GM10266 (cell line): Measurements from ENCODE around the gene RNF220.

Source experiments
- DNase-seq: peaks from one replicate; pipeline ENCODE4 v3.0.0; 2012; ENCODE audit errors: extremely low spot score
- TF ChIP-seq, protein P1 (sequence below): IDR thresholded peaks from 2 replicates; pipeline ENCODE4 v1.5.1; 2012; ENCODE audit warnings: mild to moderate bottlenecking, low read depth; ENCODE audit not compliant: control insufficient read depth, insufficient read depth; ENCODE audit errors: missing control alignments

RNF220 gene

DNA sequence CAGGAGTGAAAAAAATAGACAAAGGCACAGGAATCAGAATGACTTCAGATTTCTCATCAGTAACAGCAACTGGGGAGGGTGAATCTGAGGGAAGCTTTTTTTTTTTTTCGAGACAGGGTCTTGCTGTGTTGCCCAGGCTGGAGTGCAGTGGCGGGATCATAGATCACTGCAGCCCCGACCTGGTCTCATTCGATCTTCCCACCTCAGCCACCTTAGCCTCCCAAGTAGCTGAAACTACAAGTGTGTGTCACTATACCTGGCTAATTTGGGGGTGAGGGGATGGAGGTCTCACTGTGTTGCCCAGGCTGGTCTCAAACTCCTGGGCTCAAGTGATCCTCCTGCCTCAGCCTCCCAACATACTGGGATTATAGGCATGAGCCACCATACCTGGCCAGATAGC, 280.2 kb downstream of the RNF220 start:
- DNase-seq, result no peak
- TF ChIP-seq, protein P1, sequence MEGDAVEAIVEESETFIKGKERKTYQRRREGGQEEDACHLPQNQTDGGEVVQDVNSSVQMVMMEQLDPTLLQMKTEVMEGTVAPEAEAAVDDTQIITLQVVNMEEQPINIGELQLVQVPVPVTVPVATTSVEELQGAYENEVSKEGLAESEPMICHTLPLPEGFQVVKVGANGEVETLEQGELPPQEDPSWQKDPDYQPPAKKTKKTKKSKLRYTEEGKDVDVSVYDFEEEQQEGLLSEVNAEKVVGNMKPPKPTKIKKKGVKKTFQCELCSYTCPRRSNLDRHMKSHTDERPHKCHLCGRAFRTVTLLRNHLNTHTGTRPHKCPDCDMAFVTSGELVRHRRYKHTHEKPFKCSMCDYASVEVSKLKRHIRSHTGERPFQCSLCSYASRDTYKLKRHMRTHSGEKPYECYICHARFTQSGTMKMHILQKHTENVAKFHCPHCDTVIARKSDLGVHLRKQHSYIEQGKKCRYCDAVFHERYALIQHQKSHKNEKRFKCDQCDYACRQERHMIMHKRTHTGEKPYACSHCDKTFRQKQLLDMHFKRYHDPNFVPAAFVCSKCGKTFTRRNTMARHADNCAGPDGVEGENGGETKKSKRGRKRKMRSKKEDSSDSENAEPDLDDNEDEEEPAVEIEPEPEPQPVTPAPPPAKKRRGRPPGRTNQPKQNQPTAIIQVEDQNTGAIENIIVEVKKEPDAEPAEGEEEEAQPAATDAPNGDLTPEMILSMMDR, result no peak

DNA sequence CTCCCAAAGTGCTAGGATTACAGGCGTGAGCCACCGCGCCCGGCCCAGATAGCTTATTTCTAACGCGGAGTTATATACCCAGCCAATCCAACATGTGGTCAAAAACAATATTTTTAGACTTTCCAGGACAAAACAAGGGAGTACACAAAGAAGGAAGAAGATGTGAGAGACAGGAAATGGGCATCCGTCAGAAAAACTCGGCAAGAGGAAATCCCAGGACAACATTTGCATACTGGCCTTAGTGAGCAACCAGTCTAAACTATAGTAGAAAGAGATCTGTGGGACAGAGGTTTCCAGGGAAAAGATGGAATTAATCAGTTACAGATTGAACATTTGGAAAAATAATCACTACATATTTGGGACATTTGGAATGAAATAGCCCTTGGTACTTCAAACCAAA, 280.8 kb downstream of the RNF220 start:
- no peak for DNase-seq
- TF ChIP-seq, protein P1, result no peak

DNA sequence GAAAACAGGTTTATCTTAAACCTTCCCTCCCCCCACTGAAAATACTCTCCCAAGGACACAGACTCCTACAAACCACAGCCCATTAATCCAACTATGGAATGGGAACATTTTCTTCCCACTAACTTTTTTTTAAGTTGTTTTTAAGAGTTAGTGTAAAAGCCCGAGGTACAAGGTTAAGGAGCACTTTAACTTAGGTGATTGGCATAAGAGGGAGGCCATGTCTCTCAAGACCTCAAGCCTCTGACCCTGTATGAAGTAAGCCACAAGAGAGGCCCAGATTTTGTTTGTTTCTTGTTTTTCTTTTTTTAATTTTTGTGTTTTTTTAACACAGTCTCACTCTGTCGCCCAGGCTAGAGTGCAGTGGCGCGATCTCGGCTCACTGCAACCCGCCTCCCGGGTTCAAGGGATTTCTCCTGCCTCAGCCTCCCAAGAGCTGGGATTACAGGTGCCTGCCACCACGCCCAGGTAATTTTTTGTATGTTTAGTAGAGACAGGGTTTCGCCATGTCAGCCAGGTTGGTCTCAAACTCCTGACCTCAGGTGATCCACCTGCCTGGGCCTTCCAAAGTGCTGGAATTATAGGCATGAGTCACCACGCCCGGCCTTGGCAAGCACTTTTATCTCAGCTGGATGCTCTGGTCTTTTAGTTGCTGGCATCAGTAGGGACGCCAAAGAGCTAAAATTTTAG, 283.8 kb downstream of the RNF220 start:
- no peak for DNase-seq
- TF ChIP-seq, protein P1, result no peak

DNA sequence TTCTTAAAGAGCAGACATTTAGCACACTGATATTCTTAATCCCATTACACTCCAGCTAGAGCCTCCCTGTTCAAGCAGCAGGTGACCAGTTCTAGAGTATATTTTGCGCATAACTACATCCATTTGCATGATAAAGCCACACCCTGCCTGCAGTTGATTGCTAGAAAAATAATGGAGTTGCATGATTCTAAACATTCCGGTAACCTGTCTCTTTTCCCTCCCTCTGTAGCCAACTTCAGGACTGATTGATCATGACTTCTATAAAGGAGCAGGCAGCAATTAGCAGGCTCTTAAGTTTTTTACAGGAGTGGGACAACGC, 284.4 kb downstream of the RNF220 start:
- no peak for DNase-seq
- TF ChIP-seq, protein P1, result no peak

DNA sequence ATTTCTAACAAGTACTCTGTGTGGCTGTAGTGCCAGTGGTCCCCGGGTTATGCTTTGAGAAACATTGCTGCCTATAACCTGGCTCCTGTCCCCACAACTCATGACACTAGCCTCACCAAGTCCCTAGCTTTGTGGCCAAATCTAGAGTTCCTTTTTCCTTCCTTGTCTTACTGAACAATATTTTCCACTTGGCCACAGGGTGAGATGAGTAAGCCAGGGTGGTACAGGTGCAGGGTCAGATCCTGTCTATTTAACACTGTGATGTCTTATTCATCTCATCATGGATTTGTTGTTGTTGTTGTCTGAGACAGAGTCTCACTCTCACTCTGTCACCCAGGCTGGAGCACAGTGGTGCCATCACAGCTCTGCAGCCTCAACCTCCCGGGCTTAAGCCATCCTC, 288.1 kb downstream of the RNF220 start:
- no peak for DNase-seq
- TF ChIP-seq, protein P1, result no peak

DNA sequence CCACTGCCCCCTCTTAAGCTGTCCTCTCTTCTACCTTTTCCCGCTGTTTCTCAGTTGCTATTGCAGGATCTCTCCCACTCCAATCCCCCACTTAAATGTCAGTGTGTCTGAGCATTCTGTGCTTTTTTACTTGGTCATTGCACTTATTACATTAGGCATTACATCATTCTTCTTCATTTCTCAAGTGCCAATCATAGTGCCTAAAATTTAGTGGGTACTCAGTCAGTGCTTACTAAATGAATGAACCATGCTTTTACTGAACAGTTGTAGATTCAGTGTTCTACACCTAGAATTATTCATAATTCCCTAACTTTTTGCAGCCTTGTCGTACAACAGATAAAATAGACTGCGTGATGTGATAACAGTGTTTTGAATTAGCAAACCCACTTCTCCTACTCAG, 288.8 kb downstream of the RNF220 start:
- TF ChIP-seq, protein P1, result no peak
- DNase-seq, result no peak

DNA sequence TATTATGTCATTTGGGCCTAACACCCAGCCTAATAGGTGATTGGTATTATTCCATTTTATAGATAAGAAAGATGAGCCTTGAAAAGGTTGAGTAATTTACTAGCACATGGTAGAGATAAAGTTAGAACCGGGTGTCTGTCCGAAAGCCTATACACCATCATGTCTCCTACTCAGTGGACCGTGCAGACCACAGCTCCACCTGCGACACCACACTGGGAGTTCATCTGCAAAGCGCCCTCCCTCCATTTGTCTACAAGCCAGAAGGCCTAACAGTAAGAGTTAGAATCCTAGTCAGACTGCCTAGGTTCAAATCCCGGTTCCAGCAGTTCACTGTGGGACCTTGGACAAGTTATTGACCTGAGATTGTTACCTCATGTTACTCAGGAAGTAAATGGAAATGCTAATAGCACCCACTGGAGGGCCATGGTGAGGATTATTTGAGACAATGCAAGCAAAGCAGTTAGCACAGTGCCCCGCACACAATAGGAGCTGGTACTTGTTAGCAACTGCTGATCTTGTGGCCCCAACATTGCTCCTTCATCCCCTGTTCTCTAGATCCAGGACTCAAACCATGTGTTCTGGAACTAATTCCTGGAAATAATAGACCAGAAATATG, 289.9 kb downstream of the RNF220 start:
- DNase-seq, result peak; percentile 58
- TF ChIP-seq, protein P1, result no peak
